ENCODE measurements around the gene TEX36. TPM values are rescaled to one million over a fixed set of nuclear protein-coding genes. Genes with fewer than 3 reads are reported as not detected.

The TEX36 gene
- total RNA-seq, 1 experiment from 2014 or later = not detected

- no peak for TF ChIP-seq CTCF (conservative IDR thresholded peaks at IDR 0.05)
- Histone ChIP-seq H2BK15ac (ENCODE audit: low read depth, low read length) (no peak overlapping the region), H3K23ac (ENCODE audit: insufficient read length, low read depth, low read length) (no peak overlapping the region), H2BK12ac (ENCODE audit: insufficient read length, low read depth, low read length) (no peak overlapping the region), H3K14ac (ENCODE audit: insufficient read depth, low read length) (no peak overlapping the region), H4K5ac (ENCODE audit: insufficient read length, low read depth, low read length) (no peak overlapping the region), H2AK5ac (ENCODE audit: insufficient read length, low read length) (no peak overlapping the region), H3K9ac (ENCODE audit: extremely low read depth, insufficient read length, low read length) (no peak overlapping the region), H2BK20ac (ENCODE audit: low read depth, low read length, poor library complexity, severe bottlenecking) (no peak overlapping the region), H4K20me1 (ENCODE audit: control insufficient read depth, insufficient read depth, insufficient read length) (no peaks in the 10 kb centered on the region), H2BK120ac (ENCODE audit: low read depth, low read length, poor library complexity, severe bottlenecking) (no peak overlapping the region), H3K56ac (ENCODE audit: insufficient read length, low read depth, low read length) (no peak overlapping the region), H3K9me3 (ENCODE audit: control insufficient read depth, low read depth, low read length) (no peaks in the 10 kb centered on the region), H2BK5ac (ENCODE audit: insufficient read length, low read length) (no peak overlapping the region), H3K4me1 (ENCODE audit: insufficient read depth, low read length) (no peaks in the 10 kb centered on the region), H4K91ac (ENCODE audit: insufficient read length, low read depth, low read length) (no peak overlapping the region), H4K8ac (replicated peaks; ENCODE audit: insufficient read length, low read depth, low read length) (no peak overlapping the region), H3K79me1 (ENCODE audit: insufficient read depth, low read depth, low read length, poor library complexity, severe bottlenecking) (no peaks in the 10 kb centered on the region), H3K79me2 (ENCODE audit: insufficient read depth, low read length) (no peaks in the 10 kb centered on the region), H3T11ph (ENCODE audit: low read length) (no peak overlapping the region), H3K18ac (ENCODE audit: insufficient read length, low read depth, low read length) (no peak overlapping the region), H3K27me3 (ENCODE audit: insufficient read depth, low read length) (no peaks in the 10 kb centered on the region), H3K4me2 (ENCODE audit: insufficient read depth, insufficient read length, low read length) (no peak overlapping the region), H2AFZ (ENCODE audit: low read length) (no peak overlapping the region), H3K23me2 (ENCODE audit: insufficient read length, low read depth, low read length, poor library complexity, severe bottlenecking) (no peaks in the 10 kb centered on the region), H3K27ac (ENCODE audit: insufficient read length, low read depth, low read length) (no peak overlapping the region), H3K4ac (ENCODE audit: low read depth, low read length) (no peak overlapping the region)
- peaks cover 0 to 2% of the 10 kb centered on the region in 2 experiments; a peak in 2 of 4 replicates for H3K4me1 Mint-ChIP-seq
- no peaks in the 10 kb centered on the region for H3K36me3 Mint-ChIP-seq (ENCODE audit: insufficient read depth in 1 of 3, low read depth in 3 of 3)
- WGBS (ENCODE audit: extremely low coverage, insufficient read length, low lambda C conversion rate) = no CpG with 5 or more reads among the region's 1 CpG
- H3K27ac Mint-ChIP-seq = no peak overlapping the region
- H3K4me3 Mint-ChIP-seq = no peak overlapping the region
- no peak for DNase-seq
- no peaks in the 10 kb centered on the region; the same call in 1 of the 2 replicates for H3K27me3 Mint-ChIP-seq (ENCODE audit: low read depth)
- H3K9me3 Mint-ChIP-seq = no peaks in the 10 kb centered on the region
These were observed 23.9 kb downstream of the TEX36 start for GRCh38 chr10:125659071-125659470.
